K562 (cell line): Measurements from ENCODE around the gene GZMM.

Source experiments
- NCOR1 ChIP-seq: fragments of 450-650 bp; IDR thresholded peaks from 2 replicates; pipeline ENCODE4 v1.6.1; 2016; ENCODE audit warnings: mild to moderate bottlenecking, moderate library complexity
- NFE2L1 ChIP-seq: fragments of 450-650 bp; IDR thresholded peaks from 2 replicates; pipeline ENCODE4 v1.6.1; 2016; ENCODE audit warnings: missing genetic modification characterization, low read depth, mild to moderate bottlenecking, missing compliant biosample characterization, moderate library complexity, borderline replicate concordance
- TAF1 ChIP-seq: IDR thresholded peaks from 2 replicates; pipeline ENCODE4 v1.6.1; 2011; ENCODE audit warnings: mild to moderate bottlenecking, low read length, moderate library complexity; ENCODE audit not compliant: insufficient read depth, control insufficient read depth, severe bottlenecking; ENCODE audit errors: extremely low read depth

- TF ChIP-seq TAF1 (no peak), NCOR1 (no peak), NFE2L1 (tag) (no peak)
Measured at GRCh38 chr19:536031-536880, 7.6 kb upstream of the GZMM start.
